GM12878 (cell line): ENCODE measurements around the gene DIP2C. TPM values are rescaled to one million over a fixed set of nuclear protein-coding genes. Genes with fewer than 3 reads are reported as not detected.

ENCODE experiments used
- ATAC-seq: fragments of 200-7000 bp; cut with Tn5 transposase; 3 replicates; pipeline ENCODE4 v1.9.1; 2020; ENCODE audit warnings: mild to moderate bottlenecking, moderate library complexity
- BruUV-seq: library from RNA; stranded (reverse); fragments of 400-500 nt; replicated peaks from 2 replicates; lab custom pipeline; 2021; lab: Mats Ljungman, UMichigan
- CTCF ChIA-PET: fragments of 300-600 bp; sonication (Branson Sonifier 250); formaldehyde crosslinking; extraction: SDS; loops from one replicate; lab custom pipeline; 2021; ENCODE audit warnings: inconsistent platforms; lab: Yijun Ruan, JAX
- POLR2A ChIA-PET: fragments of 350-600 bp; formaldehyde crosslinking; extraction: SDS; loops from one replicate; lab custom pipeline; 2021; ENCODE audit warnings: inconsistent platforms; lab: Charles Lee
- RAD21 ChIA-PET: fragments of 300-600 bp; sonication (Branson Sonifier 250); formaldehyde crosslinking; loops from one replicate; lab custom pipeline; 2023; ENCODE audit warnings: antibody characterized with exemption; ENCODE audit not compliant: unreplicated experiment; lab: Charles Lee
- SMC1A ChIA-PET: fragments of 300-600 bp; sonication (Branson Sonifier 250); formaldehyde crosslinking; loops from one replicate; lab custom pipeline; 2023; ENCODE audit not compliant: unreplicated experiment, uncharacterized antibody; lab: Charles Lee
- DNase-seq: peaks from one replicate; pipeline ENCODE4 v3.0.0-alpha.2; 2011; ENCODE audit warnings: low read depth, low spot score
- FAIRE-seq: peaks from 3 replicates; lab custom pipeline; 2011; peaks lifted over from hg19 to GRCh38; lab: Jason Lieb, UNC
- H2AFZ ChIP-seq: 2 replicates; pipeline ENCODE4 v1.6.0; 2011; ENCODE audit warnings: low read depth, low read length, control low read depth; ENCODE audit not compliant: control insufficient read depth
- H3K27ac ChIP-seq: 2 replicates; pipeline ENCODE4 v1.5.1; 2011; ENCODE audit warnings: control low read depth; ENCODE audit not compliant: control insufficient read depth, insufficient read depth
- H3K27me3 ChIP-seq, 2 experiments: replicated peaks in 1 of 2; 2 replicates each; pipeline versions ENCODE4 v1.6.0 to v1.6.1; 2011; ENCODE audit warnings: low read length in 1 of 2; ENCODE audit not compliant: control insufficient read depth in 2 of 2, insufficient read depth in 2 of 2
- H3K36me3 ChIP-seq, 2 experiments: 2 replicates each; pipeline ENCODE4 v1.5.1; 2011; ENCODE audit warnings: low read length in 1 of 2; ENCODE audit not compliant: control insufficient read depth in 2 of 2, insufficient read depth in 2 of 2
- H3K4me1 ChIP-seq: 2 replicates; pipeline ENCODE4 v1.6.1; 2011; ENCODE audit warnings: mild to moderate bottlenecking, low read length, moderate library complexity, mixed read lengths; ENCODE audit not compliant: control insufficient read depth, insufficient read depth
- H3K4me2 ChIP-seq: 2 replicates; pipeline ENCODE4 v1.6.0; 2011; ENCODE audit warnings: control low read depth; ENCODE audit not compliant: control insufficient read depth, insufficient read depth
- H3K4me3 ChIP-seq: fragments of 200-600 bp; sonication (generic); 2 replicates; pipeline ENCODE4 v1.5.1; 2016
- H3K79me2 ChIP-seq: 2 replicates; pipeline ENCODE4 v1.6.0; 2011; ENCODE audit warnings: low read length; ENCODE audit not compliant: control insufficient read depth, insufficient read depth
- H3K9ac ChIP-seq: 2 replicates; pipeline ENCODE4 v1.8.0; 2011; ENCODE audit warnings: low read length, control low read depth, mixed read lengths; ENCODE audit not compliant: control insufficient read depth, insufficient read depth
- H3K9me3 ChIP-seq: replicated peaks from 3 replicates; pipeline ENCODE4 v1.5.1; 2011; ENCODE audit warnings: mild to moderate bottlenecking, low read length; ENCODE audit not compliant: control insufficient read depth, insufficient read depth
- H4K20me1 ChIP-seq: 2 replicates; pipeline ENCODE4 v1.6.0; 2011; ENCODE audit not compliant: control insufficient read depth, insufficient read depth
- BHLHE40 ChIP-seq, 2 experiments: fragments of 450-650 bp in 1 of 2; IDR thresholded peaks; 2 replicates each; pipeline ENCODE4 v1.6.1; 2011 to 2017; ENCODE audit warnings: low read depth in 2 of 2, borderline replicate concordance in 1 of 2, improper control_type of control experiment in 1 of 2, low read length in 1 of 2, mild to moderate bottlenecking in 1 of 2
- MYB ChIP-seq: fragments of 150-350 bp; IDR thresholded peaks from 2 replicates; pipeline ENCODE4 v1.6.1; 2014; ENCODE audit warnings: mild to moderate bottlenecking, low read depth, low read length, borderline replicate concordance
- RAD51 ChIP-seq: fragments of 450-650 bp; IDR thresholded peaks from 2 replicates; pipeline ENCODE4 v1.6.1; 2016; ENCODE audit warnings: moderate library complexity, mild to moderate bottlenecking, inconsistent platforms
- WGBS: methylation state at CpG from one replicate; pipeline ENCODE4 v1.1.6; 2016; ENCODE audit warnings: low lambda C conversion rate; ENCODE audit not compliant: insufficient replicate concordance, insufficient coverage; ENCODE audit errors: missing lambda C conversion rate; 5-methylcytosine and 5-hydroxymethylcytosine counted together
- in situ Hi-C: fragments of 300-500 bp; cut with MboI; formaldehyde crosslinking; loops from 9 replicates; pipeline ENCODE4 v1.14.3; 2018; ENCODE audit warnings: mixed read lengths
- intact Hi-C: fragments of 100-400 bp; cut with micrococcal nuclease; formaldehyde crosslinking; loops from one replicate; pipeline ENCODE4 v1.14.2; 2022; ENCODE audit not compliant: unreplicated experiment
- polyA plus RNA-seq, 11 experiments: library from polyadenylated mRNA; depleted of rRNA in 4 of 11; unstranded in 6 of 11; stranded (reverse) in 5 of 11; fragments of >200 nt; fragmentation: Nextera tagmentation in 4 of 11; fragmentation: Illumina TruSeq in 1 of 11; extraction: Ambion mirVana in 4 of 11; extraction: Trizol in 1 of 11; gene quantifications; 1 replicate in 1 of 11; 2 replicates in 10 of 11; pipeline versions ENCODE4 v1.2.1 to v1.2.3, GENCODE V29; 2011 to 2016; ENCODE audit warnings: inconsistent platforms in 2 of 11, missing spikeins in 2 of 11, low read depth in 1 of 11
- total RNA-seq, 4 experiments: library from RNA; depleted of rRNA in 3 of 4; stranded (reverse); fragments of >200 nt in 3 of 4; fragmentation: Illumina TruSeq in 1 of 4; extraction: Trizol in 1 of 4; gene quantifications; 2 replicates each; pipeline versions ENCODE4 v1.2.1 to v1.2.3, GENCODE V29; 2013 to 2021
- TF ChIP-seq, protein P1 (sequence below): fragments of 450-650 bp; IDR thresholded peaks from 2 replicates; pipeline ENCODE4 v1.6.1; 2016; ENCODE audit warnings: mild to moderate bottlenecking

Gene DIP2C
- total and polyA plus RNA-seq, 10 of the 15 experiments (the other 5 are each of a cell fraction or from before 2014, with no cell fraction given): 0.01 to 0.10 (median 0.06) TPM

DNA sequence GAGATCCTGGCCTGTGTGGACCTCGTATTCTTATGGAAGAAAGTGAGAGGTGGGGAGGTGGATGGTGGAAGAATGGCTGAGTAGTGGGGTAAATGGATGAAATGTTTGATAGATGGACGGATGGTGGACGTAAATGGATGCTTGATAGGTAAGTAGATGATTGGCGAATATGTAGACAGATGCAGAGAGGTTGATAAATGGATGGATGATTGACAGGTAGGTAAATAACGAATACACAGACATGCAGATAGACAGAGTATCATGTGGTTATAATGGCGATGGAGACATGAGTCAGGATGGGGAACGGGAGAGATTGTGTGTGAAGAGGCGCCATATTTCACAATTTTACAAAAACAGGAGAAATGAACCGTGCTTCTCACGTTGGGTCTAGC, 219.5 kb downstream of the DIP2C start:
- H3K79me2 ChIP-seq: no peaks in the 10 kb centered on the region
- H3K27ac ChIP-seq: no peak overlapping the region
- DNase-seq (no peak), FAIRE-seq (no peak), ATAC-seq (no peak)
- H3K4me2 ChIP-seq: no peak overlapping the region
- intact Hi-C loops (no loop called here), in situ Hi-C loops (no loop called here)
- WGBS: 50% methylated on average over 10 of the region's 10 CpGs
- H3K4me3 ChIP-seq: no peak overlapping the region
- H3K9me3 ChIP-seq: no peaks in the 10 kb centered on the region
- H3K9ac ChIP-seq: no peak overlapping the region
- RAD21 ChIA-PET: no interaction called here
- SMC1A ChIA-PET: no interaction called here
- no peak overlapping the region for H2AFZ ChIP-seq
- no peaks in the 10 kb centered on the region; a peak in 2 of 4 replicates for H3K27me3 ChIP-seq
- H3K36me3 ChIP-seq: no peaks in the 10 kb centered on the region
- CTCF ChIA-PET: no interaction called here
- POLR2A ChIA-PET: no interaction called here
- TF ChIP-seq, protein P1, sequence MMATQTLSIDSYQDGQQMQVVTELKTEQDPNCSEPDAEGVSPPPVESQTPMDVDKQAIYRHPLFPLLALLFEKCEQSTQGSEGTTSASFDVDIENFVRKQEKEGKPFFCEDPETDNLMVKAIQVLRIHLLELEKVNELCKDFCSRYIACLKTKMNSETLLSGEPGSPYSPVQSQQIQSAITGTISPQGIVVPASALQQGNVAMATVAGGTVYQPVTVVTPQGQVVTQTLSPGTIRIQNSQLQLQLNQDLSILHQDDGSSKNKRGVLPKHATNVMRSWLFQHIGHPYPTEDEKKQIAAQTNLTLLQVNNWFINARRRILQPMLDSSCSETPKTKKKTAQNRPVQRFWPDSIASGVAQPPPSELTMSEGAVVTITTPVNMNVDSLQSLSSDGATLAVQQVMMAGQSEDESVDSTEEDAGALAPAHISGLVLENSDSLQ: 0 out of 2 replicates have a peak, but pooled peaks have one; percentile 21
- no peak for TF ChIP-seq MYB
- no peaks in the 10 kb centered on the region for H4K20me1 ChIP-seq
- no peaks in the 10 kb centered on the region for H3K4me1 ChIP-seq
- no TSS peak for BruUV-seq

- intact Hi-C loops (no loop called here), in situ Hi-C loops (no loop called here)
- CTCF ChIA-PET: interaction anchor here (1.0 kb wide), 1 partner anchor 41 kb away, joined by 3 read pairs; no protein-coding TSS in a partner anchor
- SMC1A ChIA-PET: no interaction called here
- no peaks in the 10 kb centered on the region for H3K4me1 ChIP-seq
- peaks cover 0 to 3% of the 10 kb centered on the region in 2 experiments; a peak in 2 of 4 replicates for H3K27me3 ChIP-seq
- no peak for DNase-seq
- WGBS: 79% methylated on average over 12 of the region's 12 CpGs
- RAD21 ChIA-PET: no interaction called here
- POLR2A ChIA-PET: no interaction called here
- TF ChIP-seq BHLHE40 (IDR thresholded peaks at IDR 0.05; ENCODE audit: borderline replicate concordance in 1 of 2, low read depth in 2 of 2, low read length in 1 of 2): 0 out of 4 replicates have a peak, but pooled peaks of 1 of the 2 experiments have one; percentile 10
- no peak for TF ChIP-seq RAD51
- TF ChIP-seq, all 136 proteins: peak for 1
- BruUV-seq: no TSS peak
- no peak overlapping the region for H3K4me2 ChIP-seq
- no peaks in the 10 kb centered on the region for H4K20me1 ChIP-seq
- no peaks in the 10 kb centered on the region for H3K79me2 ChIP-seq
- H3K4me3 ChIP-seq: no peak overlapping the region
- H3K36me3 ChIP-seq: no peaks in the 10 kb centered on the region
- FAIRE-seq: no peak
- no peak for ATAC-seq
- H2AFZ ChIP-seq: no peak overlapping the region
- H3K27ac ChIP-seq: no peak overlapping the region
- H3K9me3 ChIP-seq: no peaks in the 10 kb centered on the region; the same call in 2 of the 3 replicates
- H3K9ac ChIP-seq: no peak overlapping the region
These were observed 229.7 kb downstream of the DIP2C start for GRCh38 chr10:459743-460142.
